Measurements from ENCODE around the gene NRARP.

DNA sequence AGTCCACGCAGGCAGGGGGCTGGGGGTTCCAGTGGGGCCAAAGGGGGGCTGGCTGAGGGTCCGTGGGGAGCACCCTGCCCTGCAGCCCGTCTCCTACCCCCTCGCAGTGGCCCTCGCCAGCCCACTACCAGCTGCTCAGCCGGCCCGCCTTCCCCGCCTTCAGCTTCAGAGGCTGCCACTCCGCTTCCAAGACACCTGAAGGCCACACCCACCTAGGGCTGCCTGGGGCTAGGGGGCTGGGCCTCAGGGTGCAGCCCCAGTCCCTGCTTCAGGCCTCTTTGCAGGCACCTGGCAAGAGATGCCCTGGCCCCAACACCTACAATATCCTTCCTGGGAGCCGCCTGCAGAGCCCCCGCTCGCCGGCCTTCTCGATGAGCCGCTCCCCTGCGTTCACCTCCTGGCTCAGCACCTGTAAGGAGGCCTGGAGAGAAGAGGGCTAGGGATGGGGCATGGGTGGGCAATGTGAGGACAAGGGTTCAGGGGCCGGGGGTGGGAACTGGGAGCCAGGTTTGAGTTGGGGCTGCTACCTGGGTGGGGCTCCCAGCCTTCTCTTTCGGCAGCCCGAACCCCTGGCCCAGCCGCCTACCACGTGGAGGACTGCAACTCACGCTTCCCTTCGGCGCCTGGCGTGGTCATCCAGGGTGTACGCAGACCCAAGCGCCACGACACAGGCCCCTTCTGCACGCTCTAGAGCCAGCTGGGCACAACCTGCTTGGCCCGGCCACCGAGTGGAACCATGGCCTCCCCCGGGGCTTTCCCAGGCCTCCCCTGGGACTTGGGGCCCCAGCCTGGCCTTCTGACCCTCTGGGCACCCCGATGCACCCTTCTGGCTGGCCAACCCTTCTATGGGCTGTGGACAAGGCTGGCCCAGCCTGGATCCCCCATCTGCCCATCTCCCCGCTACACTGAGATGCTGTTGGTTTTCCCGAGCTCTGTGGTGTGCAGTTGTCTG is 49.2 kb downstream of the NRARP start:
- TF ChIP-seq, protein P1, sequence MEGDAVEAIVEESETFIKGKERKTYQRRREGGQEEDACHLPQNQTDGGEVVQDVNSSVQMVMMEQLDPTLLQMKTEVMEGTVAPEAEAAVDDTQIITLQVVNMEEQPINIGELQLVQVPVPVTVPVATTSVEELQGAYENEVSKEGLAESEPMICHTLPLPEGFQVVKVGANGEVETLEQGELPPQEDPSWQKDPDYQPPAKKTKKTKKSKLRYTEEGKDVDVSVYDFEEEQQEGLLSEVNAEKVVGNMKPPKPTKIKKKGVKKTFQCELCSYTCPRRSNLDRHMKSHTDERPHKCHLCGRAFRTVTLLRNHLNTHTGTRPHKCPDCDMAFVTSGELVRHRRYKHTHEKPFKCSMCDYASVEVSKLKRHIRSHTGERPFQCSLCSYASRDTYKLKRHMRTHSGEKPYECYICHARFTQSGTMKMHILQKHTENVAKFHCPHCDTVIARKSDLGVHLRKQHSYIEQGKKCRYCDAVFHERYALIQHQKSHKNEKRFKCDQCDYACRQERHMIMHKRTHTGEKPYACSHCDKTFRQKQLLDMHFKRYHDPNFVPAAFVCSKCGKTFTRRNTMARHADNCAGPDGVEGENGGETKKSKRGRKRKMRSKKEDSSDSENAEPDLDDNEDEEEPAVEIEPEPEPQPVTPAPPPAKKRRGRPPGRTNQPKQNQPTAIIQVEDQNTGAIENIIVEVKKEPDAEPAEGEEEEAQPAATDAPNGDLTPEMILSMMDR (IDR thresholded peaks at IDR 0.05) = no peak
- TF ChIP-seq EP300 (IDR thresholded peaks at IDR 0.05) (no peak), POLR2A (IDR thresholded peaks at IDR 0.05) (no peak)

Measured in tibial nerve (tissue), 4 donors.